GM19452 (cell line): Measurements from ENCODE around the gene JAG1.

Experiments used
- ATAC-seq: cut with Tn5 transposase; IDR thresholded peaks from one replicate; pipeline ENCODE4 v1.9.1; 2021; ENCODE audit not compliant: unreplicated experiment

The JAG1 gene

DNA sequence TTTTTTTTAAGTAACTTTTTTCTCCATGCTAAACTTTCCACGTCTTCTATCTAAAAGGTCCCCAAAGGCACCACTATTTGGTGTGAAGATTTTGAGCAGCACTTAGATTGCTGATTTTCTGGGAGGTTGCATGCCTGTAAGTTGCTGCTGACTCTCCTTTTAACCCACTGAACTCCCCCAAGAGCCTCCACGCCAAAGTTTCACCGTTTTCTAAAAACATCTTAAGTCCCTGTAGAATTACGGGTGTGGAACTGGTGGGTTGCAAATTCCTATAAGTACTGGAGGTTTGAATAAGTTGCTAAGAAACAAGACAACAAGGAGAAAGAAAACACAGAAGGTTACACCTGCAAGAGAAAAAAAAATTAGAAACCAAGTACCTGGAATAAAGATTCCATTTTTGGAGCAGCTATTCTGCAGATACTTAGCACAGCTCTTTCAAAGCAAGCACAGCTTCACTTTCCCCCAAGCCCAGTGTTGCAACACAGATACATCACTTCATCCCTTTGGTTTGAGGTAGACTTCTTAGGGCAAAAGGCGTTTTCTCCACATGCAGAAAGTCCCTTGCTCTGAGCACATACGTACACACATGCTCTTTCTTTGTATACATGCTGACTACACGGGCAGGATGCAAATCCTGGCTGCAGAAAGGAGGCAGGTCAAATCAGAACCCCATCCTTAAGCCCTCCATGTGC is 5.0 kb downstream of the JAG1 start:
- ATAC-seq = no peak

DNA sequence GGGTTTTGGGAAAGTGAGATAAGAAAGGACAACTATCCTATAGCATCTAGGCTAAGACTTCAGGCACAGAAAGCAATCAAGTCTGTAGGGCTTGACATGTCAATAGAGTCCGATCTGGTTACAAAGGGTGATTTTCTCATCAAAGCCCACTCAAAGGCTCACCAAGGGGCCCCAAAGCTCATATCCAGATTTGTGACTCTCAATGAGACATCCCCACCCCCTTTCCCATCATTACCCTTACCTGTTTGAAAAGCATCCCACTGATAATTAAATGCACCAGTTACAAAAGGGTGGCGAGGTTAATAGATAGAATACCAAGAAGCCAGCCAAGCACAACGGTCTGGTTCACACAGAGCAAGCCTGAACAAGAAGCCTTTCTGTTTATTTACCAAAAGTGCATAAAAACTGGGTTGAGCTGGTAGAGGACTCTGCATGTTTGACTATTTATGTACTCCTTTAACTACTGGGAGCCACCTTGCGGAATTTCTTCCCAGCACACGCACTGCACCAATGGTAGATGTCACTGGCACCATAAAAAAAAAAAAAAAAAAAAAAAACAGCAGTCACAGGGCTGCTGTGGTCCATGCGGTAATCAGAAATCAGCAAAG is 6.1 kb downstream of the JAG1 start:
- no peak for ATAC-seq

DNA sequence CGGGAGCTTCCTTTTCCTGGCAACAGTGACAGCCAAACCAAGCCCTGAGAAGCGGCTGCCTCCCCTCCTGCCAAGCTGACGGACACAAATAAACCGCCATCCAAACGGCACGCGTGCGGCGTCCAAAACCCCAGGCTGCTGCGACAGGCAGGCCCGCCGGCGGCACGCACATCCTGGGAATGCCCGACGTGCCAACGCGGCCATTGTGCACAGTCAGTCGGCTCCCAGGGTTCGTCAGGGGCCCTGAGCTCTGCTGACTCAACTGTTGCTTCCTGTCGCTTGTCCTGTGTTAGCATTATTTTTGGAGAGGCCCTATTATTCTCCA is 6.8 kb downstream of the JAG1 start:
- no peak for ATAC-seq

DNA sequence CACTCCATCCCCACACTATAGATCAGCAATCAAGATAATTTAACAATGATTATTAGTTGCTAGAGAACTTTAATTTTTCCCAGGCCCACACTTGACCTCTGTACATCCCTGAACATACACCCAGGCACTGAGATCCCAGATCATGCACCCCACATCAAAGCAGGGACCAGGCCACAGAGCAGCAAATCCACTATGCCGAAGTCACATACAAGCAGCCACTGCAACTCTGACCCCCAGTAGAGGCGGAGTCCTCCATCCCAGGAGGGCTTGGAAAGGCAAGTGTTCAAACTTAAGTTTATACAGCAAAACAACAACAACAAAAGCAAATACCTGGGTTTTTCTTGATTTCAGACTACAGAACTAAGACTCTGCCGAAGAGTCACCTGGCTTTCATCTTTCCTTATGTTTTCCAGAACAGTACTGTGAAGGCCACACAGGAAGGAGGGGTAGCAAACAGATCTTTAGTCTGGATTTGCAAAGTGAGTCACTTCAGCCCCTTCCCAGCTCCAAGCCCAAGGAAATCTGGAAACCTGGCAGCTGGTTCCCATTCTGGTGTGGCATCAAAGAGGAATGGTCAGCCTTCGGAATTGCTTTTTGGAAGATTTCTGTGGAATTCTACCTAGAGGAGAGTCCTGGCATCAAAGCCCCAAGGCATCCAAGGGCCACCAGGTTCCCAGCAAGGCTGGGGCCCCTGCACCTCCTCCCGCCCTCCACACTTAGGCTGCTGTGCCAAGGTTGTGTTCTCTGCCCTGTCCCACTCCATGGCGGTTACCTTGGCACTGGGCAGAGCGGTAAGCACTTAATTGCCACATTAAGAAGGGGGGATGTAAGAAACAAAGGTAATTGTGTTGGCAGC is 7.3 kb downstream of the JAG1 start:
- ATAC-seq = no peak

DNA sequence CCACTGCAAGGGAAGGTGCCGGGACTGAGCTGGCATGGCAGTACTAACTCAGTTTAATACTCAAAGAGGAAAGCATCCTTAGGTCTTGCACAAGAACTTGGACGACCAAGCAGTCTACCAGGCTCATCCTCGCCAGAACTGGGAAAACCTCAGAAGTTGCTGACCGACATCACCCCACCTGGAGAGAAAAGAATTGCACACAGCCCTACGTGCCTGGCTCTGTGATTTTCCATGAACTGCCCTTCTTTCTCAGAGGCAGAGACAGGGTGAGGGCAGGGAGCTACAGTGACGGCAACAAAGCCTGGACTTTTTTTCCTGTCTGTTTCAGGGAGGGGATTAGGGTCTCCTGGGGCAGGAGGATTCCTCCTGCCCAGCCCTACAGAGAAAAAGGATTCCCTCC is 8.0 kb downstream of the JAG1 start:
- no peak for ATAC-seq

DNA sequence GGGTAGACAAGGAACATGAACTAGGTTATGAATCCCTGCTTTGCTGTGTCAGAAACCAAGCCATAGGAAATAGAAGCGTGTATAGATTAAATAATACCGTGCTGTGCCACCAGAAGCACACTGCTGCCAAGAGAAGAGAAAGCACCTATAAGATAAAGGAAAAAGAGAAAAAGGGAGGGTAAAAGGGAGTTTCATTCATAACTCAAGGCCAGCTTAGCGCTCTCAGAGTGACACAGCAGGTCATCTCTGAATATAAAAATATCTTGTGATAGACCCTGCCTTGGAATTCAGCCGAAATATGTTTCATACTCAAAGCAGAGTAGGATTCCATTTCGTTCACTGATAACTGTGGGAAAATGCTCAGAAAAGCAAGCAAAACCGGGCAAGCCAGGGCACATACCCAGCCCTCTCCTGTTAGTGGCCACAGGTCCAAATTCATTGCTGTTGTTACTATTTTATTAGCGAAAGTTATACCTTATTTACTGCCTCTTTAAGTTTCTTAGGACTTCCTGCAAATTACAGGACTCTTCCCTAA is 8.7 kb downstream of the JAG1 start:
- no peak for ATAC-seq

DNA sequence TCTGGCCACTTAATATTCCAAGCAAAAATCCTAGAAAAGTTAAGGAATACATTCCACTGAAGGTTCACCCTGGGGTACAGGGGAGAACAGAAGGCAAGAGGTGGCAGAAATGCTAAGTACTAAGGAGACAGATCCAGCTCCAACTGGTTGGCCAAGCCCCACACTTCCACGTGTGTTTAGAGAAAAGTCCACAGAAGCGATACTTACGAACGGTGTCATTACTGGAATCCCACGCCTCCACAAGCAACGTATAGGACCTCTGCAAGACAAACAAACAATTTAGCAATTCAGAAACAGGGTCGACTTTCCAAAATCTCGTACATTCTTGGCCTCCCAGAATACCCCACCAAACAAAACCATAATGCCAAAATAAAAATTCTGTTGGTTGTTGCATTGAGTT is 10.0 kb downstream of the JAG1 start:
- ATAC-seq = no peak

DNA sequence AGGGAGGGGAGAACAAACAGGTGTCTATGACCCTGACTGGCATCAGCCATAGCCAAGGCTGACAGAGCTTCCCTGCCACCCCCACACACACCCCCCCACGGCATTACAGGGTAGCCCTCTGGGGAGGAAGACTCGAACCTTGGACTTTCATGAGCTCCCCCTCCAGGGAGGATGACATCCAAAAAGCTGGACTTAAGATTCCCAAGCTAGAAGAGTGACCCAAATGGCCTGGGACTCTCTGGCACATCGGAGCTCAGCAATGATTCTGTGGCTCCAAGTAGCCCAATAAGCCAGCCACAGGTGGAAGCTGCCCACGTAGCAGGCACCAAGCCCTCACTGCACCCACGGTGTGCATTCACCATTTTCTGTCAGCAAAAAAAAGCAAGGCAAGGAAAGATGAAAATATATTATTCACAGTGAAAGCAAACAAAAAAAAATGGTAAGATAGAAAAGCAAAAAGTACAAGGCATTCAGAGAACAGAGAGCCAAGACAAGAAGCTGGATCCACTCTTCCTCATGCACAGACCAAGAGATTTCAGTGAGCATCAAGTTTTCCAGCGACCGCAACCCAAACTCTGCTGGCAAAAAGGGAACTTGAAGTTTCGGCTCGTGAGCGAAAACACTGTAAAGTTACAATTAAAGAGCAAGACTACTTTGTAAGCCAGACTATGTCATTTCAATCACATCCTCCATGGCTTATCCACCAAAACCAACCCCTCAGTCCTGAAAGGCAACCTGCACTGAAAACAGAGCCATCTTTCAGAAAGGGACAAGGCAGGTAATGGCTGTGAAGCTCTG is 10.9 kb downstream of the JAG1 start:
- ATAC-seq = no peak

DNA sequence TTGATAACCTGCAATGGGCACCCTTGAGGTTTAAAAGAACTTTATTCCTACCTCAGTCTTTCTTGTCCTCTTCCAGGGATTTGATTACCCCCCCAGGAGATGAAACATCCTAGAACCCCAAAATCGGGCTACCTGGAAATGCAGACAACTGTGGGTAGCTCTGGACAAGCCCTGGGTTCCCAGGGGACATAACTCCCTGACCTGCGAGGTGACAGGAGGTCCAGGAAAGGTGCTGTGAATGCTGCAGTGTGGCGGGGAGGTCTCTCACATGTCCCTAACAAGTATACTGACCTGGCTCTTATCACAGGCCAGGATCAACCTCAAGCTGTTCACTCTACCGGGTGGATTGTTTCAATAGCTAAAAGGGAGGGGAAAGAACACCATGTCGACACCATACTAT is 11.6 kb downstream of the JAG1 start:
- no peak for ATAC-seq

DNA sequence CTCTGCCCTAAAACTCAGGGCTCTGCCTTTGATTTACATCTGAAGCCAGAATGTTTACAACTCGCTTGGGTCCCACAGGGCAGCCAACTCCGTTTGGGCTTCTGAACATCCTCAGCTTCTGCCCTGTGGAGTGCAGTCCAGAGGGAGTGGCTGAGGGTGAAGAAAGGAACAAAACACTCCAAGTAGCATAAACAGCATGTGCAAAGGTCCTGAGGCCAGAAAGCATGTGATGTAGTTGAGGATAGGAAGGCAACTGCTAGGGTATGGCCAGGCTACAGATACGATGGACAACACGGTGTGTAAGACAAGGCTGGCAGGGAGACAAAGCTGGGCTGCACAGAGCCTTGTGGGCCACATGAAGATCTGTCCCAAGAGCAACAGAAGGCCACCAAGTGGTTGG is 12.5 kb downstream of the JAG1 start:
- no peak for ATAC-seq

DNA sequence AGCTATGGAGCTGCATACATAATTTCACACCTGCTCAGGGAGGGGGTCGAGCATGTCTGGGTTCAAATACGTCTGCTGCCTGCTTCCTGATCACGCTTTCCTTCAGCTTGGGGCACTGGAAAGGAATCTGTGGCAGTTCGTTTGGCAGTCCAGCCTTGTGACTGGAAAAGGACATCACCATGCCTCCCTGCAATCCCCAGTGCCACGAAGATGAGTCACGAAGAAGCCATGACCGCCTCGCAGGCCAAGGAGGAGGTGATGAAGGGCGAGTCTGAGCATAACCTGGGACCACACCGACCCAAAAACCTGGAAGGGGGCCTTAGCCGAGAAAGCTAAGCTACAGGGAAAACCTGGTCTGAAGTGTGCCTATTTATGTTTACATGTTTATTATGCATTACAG is 13.1 kb downstream of the JAG1 start:
- no peak for ATAC-seq

DNA sequence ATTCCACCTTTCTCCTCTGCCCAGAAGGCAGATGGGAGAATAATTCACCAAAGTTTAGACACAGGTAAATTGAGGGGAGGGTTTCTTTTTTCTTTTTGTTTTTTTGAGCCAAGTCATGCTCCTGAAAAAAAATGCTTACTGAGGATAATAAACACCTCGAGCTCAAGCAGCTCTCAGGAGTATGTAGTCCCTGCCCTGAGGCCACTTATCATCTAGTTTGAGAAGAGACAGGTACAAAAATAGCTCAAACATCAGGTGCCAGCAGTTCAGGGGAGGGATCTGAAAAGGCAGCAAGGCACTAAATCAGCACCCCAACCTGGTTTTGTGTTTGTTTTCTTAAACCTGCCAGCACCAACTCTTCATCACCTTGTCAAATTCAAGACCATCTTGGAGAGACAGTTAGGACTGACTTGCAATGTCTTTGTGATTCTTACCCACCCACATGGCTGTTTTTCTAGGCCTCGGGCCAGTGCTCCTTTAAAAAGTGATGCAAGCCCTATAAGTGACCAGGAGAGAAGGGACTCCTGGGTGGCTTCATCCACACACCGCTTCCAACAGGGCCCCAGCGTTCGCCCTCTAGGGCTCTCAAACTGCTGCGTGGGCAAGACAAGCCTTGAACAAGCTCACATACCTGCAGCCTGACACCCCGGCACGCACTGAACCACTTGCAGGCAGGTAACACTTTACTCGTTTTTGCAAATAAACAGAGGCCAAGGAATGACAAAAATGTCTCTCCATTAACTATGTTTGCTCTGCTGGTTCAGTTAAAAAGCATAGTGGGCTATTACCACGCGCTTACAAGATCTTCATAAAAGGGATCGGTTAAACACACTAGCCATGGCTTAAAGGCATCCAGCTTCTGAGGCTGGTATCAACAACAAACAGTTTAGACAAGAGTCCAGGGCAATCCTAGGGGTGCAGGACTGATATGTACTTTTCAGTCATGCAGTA is 13.9 kb downstream of the JAG1 start:
- ATAC-seq = no peak

DNA sequence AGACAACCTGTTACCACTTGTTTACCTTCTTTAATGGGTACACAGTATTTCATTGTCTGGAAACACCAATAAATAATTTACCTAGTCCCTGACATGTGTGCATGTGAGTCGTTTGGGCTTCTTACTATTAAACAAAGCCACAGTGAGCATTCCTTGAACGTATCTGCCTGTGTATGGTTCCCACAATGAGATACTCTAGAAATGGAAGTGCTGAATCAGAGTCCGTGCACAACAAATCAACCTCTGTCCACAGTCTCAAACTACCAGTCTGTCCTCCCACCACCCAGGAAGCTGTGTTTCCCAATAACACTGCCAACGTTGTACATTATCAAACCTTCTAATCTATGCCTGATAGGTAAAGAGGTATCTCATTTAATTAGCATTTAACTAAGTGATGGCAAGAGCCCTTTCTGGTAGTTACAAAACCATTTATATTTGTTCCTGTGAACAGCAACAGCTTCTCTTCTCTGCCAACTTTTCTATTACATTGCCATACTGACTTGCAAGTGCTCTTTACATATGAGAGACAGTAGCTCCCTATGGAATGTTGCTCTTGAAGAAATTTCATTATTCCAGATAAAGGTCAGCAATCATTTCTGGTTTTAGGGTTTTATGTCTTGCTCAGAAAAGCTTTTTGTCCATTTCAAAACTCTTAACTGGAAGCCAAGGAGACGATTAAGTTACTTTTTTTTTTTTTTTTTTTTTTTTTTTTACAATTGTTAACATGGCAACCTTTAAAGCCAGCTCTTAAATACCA is 14.7 kb downstream of the JAG1 start:
- no peak for ATAC-seq

DNA sequence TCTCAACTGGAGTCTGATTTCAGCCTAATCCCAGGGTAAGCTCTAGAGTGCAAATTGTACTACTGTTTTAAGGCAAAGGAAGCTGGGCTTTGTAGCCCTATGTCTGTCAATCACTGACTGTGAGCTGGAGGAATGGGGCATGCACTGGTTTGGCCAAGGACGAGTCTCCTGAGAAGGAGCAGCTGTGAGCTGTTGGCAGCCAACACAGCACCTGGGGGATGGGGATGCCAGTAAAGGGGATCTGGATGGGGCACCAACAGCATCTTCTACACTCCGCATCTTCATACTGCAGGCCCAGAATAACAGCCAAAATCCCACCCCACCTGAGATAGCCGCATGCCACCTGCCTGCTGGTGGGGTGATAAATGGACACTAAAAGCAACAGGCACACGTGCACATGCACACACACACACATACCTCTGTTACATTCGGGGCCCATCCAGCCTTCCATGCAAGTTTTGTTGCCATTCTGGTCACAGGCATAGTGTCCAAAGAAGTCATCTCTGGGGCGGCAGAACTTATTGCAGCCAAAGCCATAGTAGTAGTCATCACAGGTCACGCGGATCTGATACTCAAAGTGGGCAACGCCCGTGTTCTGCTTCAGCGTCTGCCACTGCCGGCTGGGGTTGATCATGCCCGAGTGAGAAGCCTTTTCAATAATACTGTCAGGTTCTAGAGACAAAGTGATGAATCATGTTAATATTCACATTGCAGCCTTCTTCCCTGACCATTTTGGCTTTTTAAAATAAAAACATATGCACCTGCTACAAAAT is 15.6 kb downstream of the JAG1 start:
- ATAC-seq = no peak

DNA sequence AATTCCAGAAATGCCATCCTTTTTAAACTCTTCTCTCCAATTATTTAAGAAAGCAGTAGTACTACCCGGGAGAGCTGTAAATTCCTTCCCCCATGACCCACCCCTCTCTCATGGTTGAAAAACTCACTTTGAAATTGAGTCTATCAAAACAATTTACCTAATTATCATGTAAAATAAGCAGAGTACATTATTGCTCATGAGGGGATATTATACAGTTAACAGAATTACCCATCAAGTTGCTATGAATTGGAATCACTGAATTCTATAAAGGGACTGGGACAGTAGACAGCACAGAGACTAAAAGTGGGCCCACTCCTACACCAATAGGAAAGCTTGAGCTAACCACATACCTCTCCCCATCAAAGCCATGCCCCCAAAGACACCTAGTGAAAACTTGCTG is 16.3 kb downstream of the JAG1 start:
- ATAC-seq = no peak

DNA sequence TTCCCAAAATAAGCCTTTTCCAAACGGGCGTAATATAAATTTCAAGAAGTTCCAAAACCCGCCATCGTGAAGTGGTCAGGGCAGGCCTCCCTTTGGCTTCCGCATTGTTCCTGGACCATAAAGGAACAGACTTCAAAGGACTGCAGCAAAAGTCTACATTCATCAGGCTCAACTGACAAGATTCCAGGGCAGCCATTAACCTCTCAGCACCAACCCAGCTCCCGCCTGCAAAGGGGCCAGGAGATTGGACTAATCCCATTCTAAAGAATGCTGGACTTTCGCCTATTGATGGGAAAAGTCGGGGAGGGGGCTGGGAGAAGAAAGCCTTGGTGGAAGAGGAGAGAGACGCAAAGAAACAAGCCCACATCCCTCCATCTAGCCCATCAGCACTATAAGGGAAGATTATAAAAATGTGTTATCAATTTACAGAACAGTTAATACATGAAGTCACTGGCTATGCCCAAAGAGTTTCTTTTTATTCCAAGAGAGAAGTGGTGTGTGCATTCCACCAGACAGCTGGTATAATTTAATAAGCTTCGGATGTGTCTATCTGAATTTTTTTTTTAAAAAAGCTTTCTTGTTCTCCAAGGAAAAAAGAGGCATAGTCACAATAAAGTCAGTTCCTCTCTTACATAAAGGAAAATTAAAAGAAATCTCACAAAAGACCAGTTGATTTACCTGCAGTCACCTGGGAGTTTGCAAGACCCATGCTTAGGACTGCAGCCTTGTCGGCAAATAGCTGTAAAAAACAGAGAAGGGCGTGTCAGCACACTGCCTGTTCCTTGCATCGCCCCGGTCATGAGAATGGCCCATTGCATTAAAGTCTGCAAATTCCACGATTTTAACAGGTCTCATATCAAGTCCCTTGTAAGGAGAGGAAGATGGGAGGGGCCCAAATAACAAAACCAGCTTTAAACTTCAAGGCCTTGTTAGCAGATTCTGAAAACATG is 17.8 kb downstream of the JAG1 start:
- no peak for ATAC-seq

DNA sequence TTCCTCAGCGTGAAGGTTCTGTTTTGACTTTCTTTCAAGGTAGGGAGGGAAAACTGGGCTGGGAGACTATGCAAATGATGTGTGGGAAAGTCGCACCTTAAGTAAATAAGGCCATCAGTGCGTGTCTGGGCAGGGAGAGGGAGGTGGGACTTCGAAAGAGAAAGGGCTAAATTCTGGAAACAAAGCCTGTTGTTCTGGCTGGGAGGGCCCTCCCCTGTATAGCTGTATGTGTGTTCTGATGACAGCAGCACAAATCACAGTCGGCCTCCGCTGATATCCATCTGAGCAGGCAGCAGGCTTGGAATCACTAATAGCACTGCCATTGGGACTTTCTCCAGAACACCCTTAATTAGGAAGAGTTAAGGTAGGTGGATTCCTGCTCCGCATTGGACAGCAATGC is 19.2 kb downstream of the JAG1 start:
- peak; percentile 58 for ATAC-seq

DNA sequence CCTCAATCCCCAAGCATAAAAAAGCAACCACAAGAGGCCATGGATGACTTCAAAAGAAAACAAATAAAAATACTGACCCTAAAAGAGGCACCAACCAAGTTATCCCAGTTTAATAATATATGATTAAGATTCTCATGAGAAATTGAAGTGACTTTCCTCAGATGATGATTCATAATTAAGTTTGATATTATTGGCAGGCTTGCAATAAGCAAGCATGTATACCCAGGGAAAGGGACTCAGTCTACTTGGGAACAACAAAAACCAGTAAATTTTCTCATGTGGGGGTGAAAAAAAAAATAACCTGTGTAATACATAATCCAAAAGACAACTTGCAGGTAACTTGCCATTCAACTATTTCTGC is 19.6 kb downstream of the JAG1 start:
- ATAC-seq = no peak
